Esophagus squamous epithelium (tissue), 4 donors: ENCODE data around the gene SUSD6.

ENCODE experiments used
- POLR2A ChIP-seq, 4 donors: fragments of 450-650 bp; IDR thresholded peaks; one replicate each; pipeline ENCODE4 v1.6.1; 2017; ENCODE audit warnings: antibody characterized with exemption in 4 of 4, mild to moderate bottlenecking in 4 of 4, moderate library complexity in 3 of 4
- TF ChIP-seq, protein P1 (sequence below), 6 experiments: fragments of 450-650 bp in 4 of 6; fragments of 200-600 bp in 2 of 6; sonication (generic) in 2 of 6; IDR thresholded peaks; one replicate each; pipeline ENCODE4 v1.5.1; 2016 to 2019; ENCODE audit warnings: antibody characterized with exemption in 6 of 6, mild to moderate bottlenecking in 4 of 6, moderate library complexity in 4 of 6

DNA sequence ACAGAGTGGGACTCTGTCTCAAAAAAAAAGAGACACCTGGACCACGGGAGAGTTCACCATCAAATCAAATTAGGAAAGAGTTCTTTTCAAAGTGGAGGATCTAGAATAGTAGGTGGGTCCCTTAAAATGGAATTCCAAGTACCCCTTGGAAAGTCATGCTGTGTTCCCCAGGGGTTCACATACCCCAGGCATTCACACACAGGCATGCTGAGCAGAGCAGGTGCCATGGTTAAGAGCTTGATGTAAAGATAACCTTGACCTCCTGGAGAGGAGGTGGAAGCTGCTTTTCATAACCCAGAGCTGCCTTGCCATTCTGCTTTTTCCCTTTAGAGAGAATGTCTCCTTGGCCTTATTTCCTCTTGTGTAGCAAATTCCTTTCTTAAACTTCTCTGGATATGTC, 141.4 kb downstream of the SUSD6 start:
- TF ChIP-seq, protein P1, sequence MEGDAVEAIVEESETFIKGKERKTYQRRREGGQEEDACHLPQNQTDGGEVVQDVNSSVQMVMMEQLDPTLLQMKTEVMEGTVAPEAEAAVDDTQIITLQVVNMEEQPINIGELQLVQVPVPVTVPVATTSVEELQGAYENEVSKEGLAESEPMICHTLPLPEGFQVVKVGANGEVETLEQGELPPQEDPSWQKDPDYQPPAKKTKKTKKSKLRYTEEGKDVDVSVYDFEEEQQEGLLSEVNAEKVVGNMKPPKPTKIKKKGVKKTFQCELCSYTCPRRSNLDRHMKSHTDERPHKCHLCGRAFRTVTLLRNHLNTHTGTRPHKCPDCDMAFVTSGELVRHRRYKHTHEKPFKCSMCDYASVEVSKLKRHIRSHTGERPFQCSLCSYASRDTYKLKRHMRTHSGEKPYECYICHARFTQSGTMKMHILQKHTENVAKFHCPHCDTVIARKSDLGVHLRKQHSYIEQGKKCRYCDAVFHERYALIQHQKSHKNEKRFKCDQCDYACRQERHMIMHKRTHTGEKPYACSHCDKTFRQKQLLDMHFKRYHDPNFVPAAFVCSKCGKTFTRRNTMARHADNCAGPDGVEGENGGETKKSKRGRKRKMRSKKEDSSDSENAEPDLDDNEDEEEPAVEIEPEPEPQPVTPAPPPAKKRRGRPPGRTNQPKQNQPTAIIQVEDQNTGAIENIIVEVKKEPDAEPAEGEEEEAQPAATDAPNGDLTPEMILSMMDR (IDR thresholded peaks at IDR 0.05), result no peak
- no peak for TF ChIP-seq POLR2A (IDR thresholded peaks at IDR 0.05)
